Nephron (organoid): Measurements from ENCODE around the gene RNF128.
"Not testable (repeated sequence)": the region's sequence is repeated elsewhere in the genome, so short reads cannot be mapped to it uniquely, and the experiment has no call there.

Experiments used
- H3K27ac Mint-ChIP-seq, 3 experiments: 2 replicates each; pipeline ENCODE4 v1.8.0; 2020; ENCODE audit warnings: mixed read lengths in 3 of 3, mild to moderate bottlenecking in 2 of 3, moderate library complexity in 1 of 3
- H3K27me3 Mint-ChIP-seq: 2 replicates; pipeline ENCODE4 v1.8.0; 2021; ENCODE audit warnings: low read depth, mild to moderate bottlenecking, moderate library complexity, mixed read lengths
- H3K36me3 Mint-ChIP-seq: 2 replicates; pipeline ENCODE4 v1.8.0; 2020; ENCODE audit warnings: low read depth, mixed read lengths
- H3K4me1 Mint-ChIP-seq: 2 replicates; pipeline ENCODE4 v1.8.0; 2020; ENCODE audit warnings: mixed read lengths
- H3K4me3 Mint-ChIP-seq, 3 experiments: 2 replicates each; pipeline ENCODE4 v1.8.0; 2020; ENCODE audit warnings: mild to moderate bottlenecking in 3 of 3, mixed read lengths in 3 of 3, moderate library complexity in 2 of 3
- H3K9me3 Mint-ChIP-seq: 2 replicates; pipeline ENCODE4 v1.8.0; 2020; ENCODE audit warnings: mixed read lengths
- TF ChIP-seq, protein P1 (sequence below), 3 experiments: fragments of 200-600 bp; sonication (generic); IDR thresholded peaks; one replicate each; pipeline ENCODE4 v1.5.0; 2021; ENCODE audit warnings: antibody characterized with exemption in 3 of 3; ENCODE audit not compliant: unreplicated experiment in 3 of 3

Gene RNF128

DNA sequence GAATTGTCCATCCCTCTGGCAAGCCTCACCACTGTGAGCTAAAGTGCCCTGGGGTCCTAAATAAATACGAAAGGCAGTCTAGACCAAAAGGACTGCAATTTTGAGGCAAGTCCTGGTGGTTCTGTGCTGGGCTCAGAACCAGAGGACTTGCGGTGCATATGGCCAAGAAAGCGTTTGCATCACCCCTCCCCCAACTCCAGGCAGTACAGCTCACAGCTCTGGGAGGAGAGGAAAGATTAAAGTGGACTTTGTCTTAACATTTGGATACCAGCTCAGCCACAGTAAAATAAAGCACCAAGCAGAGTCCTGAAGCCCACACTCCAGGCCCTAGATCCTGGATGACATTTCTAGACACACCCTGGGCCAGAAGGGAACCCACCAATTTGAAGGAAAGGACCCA, 24.9 kb downstream of the RNF128 start:
- Mint-ChIP-seq H3K4me1 (no peaks in the 10 kb centered on the region), H3K27me3 (no peaks in the 10 kb centered on the region), H3K4me3 (no peak overlapping the region), H3K36me3 (no peaks in the 10 kb centered on the region), H3K27ac (no peak overlapping the region), H3K9me3 (peaks cover 17% of the 10 kb centered on the region)
- TF ChIP-seq, protein P1, sequence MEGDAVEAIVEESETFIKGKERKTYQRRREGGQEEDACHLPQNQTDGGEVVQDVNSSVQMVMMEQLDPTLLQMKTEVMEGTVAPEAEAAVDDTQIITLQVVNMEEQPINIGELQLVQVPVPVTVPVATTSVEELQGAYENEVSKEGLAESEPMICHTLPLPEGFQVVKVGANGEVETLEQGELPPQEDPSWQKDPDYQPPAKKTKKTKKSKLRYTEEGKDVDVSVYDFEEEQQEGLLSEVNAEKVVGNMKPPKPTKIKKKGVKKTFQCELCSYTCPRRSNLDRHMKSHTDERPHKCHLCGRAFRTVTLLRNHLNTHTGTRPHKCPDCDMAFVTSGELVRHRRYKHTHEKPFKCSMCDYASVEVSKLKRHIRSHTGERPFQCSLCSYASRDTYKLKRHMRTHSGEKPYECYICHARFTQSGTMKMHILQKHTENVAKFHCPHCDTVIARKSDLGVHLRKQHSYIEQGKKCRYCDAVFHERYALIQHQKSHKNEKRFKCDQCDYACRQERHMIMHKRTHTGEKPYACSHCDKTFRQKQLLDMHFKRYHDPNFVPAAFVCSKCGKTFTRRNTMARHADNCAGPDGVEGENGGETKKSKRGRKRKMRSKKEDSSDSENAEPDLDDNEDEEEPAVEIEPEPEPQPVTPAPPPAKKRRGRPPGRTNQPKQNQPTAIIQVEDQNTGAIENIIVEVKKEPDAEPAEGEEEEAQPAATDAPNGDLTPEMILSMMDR (IDR thresholded peaks at IDR 0.05; ENCODE audit: unreplicated experiment in 3 of 3), result no peak

DNA sequence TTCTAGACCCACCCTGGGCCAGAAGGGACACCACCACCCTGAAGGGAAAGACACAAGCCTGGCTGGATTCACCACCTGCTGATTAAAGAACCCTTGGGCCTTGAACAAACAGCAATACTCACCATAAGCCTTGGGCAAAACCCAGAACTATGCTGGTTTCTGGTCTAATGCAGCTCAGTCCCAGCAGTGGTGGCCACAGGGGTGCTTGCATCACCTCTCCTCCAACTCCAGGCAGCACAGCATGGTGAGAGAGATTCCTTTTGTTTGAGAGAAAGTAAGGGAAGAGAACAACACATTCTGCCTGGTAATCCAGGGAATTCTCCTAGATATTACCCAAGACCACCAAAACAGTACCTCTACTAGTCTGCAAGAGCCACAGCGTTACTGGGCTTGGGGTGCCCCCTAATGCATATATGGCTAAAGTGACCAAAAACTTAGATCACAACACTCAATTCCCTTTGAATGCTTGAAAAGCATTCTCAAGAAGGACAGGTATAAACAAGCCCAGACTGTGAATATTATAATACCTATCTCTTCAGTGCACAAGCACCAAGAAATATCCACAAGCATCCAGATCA, 25.7 kb downstream of the RNF128 start:
- Mint-ChIP-seq H3K9me3 (peaks cover 17% of the 10 kb centered on the region), H3K36me3 (no peaks in the 10 kb centered on the region), H3K27ac (no peak overlapping the region), H3K27me3 (no peaks in the 10 kb centered on the region), H3K4me3 (no peak overlapping the region), H3K4me1 (no peaks in the 10 kb centered on the region)
- TF ChIP-seq, protein P1 (IDR thresholded peaks at IDR 0.05; ENCODE audit: unreplicated experiment in 3 of 3), result no peak

DNA sequence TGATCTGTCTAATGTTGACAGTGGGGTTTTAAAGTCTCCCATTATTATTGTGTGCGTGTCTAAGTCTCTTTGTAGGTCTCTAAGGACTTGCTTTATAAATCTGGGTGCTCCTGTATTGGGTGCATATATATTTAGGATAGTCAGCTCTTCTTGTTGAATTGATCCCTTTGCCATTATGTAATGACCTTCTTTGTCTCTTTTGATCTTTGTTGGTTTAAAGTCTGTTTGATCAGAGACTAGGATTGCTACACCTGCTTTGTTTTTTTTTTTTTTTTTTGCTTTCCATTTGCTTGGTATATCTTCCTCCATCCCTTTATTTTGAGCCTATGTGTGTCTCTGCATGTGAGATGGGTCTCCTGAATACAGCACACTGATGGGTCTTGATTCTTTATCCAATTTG, 42.8 kb downstream of the RNF128 start:
- H3K9me3 Mint-ChIP-seq, H3K27me3 Mint-ChIP-seq, H3K4me3 Mint-ChIP-seq, H3K36me3 Mint-ChIP-seq, H3K27ac Mint-ChIP-seq, H3K4me1 Mint-ChIP-seq: not testable (repeated sequence)

DNA sequence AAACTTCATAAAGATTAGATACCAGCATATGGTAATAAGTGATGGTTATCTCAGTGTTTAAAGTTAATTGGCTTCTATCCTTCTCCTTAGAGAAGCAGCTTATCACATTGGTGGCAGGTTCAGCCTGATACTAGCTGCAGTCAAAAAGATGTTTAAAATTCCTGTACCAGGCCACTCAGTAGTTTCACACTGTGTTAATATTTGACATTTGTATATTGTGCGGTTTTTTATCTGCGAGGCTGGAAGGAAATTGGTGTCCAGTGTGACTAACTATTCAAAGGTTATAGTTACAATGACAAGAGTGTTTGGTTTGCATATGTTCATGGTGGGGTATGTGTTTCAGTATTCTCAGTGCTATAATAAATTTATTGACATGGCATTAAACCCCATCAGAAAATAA, 48.5 kb downstream of the RNF128 start:
- Mint-ChIP-seq H3K27me3 (no peaks in the 10 kb centered on the region), H3K4me3 (no peak overlapping the region), H3K36me3 (no peaks in the 10 kb centered on the region)

DNA sequence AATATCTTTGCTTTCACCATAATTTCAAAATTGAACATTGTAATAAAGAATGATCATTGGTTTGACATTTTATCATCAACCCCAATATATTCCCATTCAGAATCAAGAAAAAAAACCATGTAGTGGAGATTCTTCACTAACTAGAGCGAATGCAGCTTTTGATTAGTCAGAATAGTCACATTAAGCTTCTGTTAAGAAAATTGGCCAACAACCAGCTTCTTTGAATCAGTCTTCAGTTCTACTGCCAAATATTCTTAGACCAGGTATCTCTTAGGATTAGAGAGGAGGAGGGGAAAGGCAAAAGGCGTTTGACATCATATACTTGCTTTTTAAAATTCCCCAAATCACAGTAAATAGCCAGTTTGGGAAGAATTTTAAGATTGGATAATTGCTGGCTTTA, 53.8 kb downstream of the RNF128 start:
- Mint-ChIP-seq H3K27ac (peak overlapping the region; percentile 15 to 74 (median 53)), H3K4me3 (no peak overlapping the region), H3K4me1 (no peaks in the 10 kb centered on the region), H3K36me3 (no peaks in the 10 kb centered on the region), H3K9me3 (no peaks in the 10 kb centered on the region), H3K27me3 (no peaks in the 10 kb centered on the region)
- TF ChIP-seq, protein P1 (IDR thresholded peaks at IDR 0.05; ENCODE audit: unreplicated experiment in 3 of 3), result no peak

More for the DNA sequence above, 48.5 kb downstream of the RNF128 start:
- TF ChIP-seq, protein P1 (IDR thresholded peaks at IDR 0.05; ENCODE audit: unreplicated experiment in 3 of 3), result no peak
- no peak overlapping the region for H3K27ac Mint-ChIP-seq
- peaks cover 5% of the 10 kb centered on the region for H3K9me3 Mint-ChIP-seq
- no peaks in the 10 kb centered on the region for H3K4me1 Mint-ChIP-seq

DNA sequence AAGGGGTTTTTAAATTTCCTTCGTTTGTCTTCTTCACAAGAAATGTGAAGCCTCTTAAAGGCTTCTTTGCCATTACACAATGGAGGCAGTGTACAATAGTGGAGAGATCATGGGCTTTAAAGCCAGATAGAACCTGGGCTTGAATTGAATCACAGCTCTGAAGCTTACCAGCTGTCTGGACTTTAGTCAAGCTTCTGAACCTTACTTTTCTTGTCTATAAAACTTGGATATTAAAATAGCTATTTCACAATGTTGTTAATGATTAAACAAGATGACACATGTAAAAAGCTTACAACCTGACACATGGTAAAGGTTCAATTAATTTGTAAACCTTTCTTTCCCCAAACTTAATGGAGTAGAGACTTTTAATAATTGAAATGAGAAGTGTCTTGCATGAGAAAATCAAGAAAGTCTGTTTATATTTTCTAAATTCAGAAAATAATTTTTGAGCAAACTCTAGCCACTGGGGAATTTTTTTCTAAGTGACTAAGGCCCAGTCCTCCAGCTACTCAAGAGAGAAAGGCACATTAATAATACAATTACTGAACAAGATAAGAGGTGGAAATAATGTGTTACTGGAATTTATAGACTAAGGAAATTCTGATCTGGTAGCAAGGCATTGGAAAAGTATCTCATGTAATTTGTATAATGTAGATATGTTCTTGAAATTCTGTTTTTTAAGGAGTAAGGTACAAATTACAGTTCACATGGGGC, 54.3 kb downstream of the RNF128 start:
- TF ChIP-seq, protein P1 (IDR thresholded peaks at IDR 0.05; ENCODE audit: unreplicated experiment in 3 of 3), result no peak
- H3K4me1 Mint-ChIP-seq, result no peaks in the 10 kb centered on the region
- peak overlapping the region; percentile 15 to 74 (median 53) for H3K27ac Mint-ChIP-seq
- H3K9me3 Mint-ChIP-seq, result no peaks in the 10 kb centered on the region
- H3K4me3 Mint-ChIP-seq, result no peak overlapping the region
- H3K27me3 Mint-ChIP-seq, result no peaks in the 10 kb centered on the region
- no peaks in the 10 kb centered on the region for H3K36me3 Mint-ChIP-seq
